NT2/D1 (cell line): ENCODE measurements around the gene TBC1D22A.

Experiments used
- SUZ12 ChIP-seq: IDR thresholded peaks from 2 replicates; pipeline ENCODE4 v1.6.1; 2011; ENCODE audit not compliant: insufficient read length, insufficient read depth; ENCODE audit errors: extremely low read depth
- YY1 ChIP-seq: IDR thresholded peaks from 2 replicates; pipeline ENCODE4 v1.6.1; 2011; ENCODE audit not compliant: insufficient read length, insufficient read depth
- ZNF274 ChIP-seq: IDR thresholded peaks from 2 replicates; pipeline ENCODE4 v1.6.1; 2011; ENCODE audit warnings: mild to moderate bottlenecking, low read depth, low read length

GRCh38 chr22:47060718-47061117 is 298.3 kb downstream of the TBC1D22A start:
- TF ChIP-seq ZNF274, result no peak
- TF ChIP-seq YY1, result no peak
- TF ChIP-seq SUZ12, result no peak
